GM12872 (cell line): ENCODE measurements around the gene SFSWAP.

ENCODE experiments used
- CTCF ChIP-seq: IDR thresholded peaks from 3 replicates; pipeline ENCODE4 v1.5.1; 2011; ENCODE audit warnings: low read depth, mild to moderate bottlenecking, low read length, moderate library complexity; ENCODE audit not compliant: insufficient read depth

The SFSWAP gene

GRCh38 chr12:131827961-131828534, 117.2 kb downstream of the SFSWAP start, which contains the start of gene MMP17:
TSS of gene MMP17 (plus strand) at chr12:131828393. CDS start at chr12:131828495, 102 bp downstream.
- TF ChIP-seq CTCF = no peak

- TF ChIP-seq CTCF = no peak
Measured at GRCh38 chr12:131828671-131829355, 117.9 kb downstream of the SFSWAP start.

GRCh38 chr12:131829356-131829747, 118.5 kb downstream of the SFSWAP start:
- no peak for TF ChIP-seq CTCF

GRCh38 chr12:131829791-131830334, 119.0 kb downstream of the SFSWAP start:
- no peak for TF ChIP-seq CTCF

GRCh38 chr12:131830335-131830913, 119.5 kb downstream of the SFSWAP start:
- TF ChIP-seq CTCF = peak; percentile 48

GRCh38 chr12:131830914-131831571, 120.2 kb downstream of the SFSWAP start:
- TF ChIP-seq CTCF = no peak

- TF ChIP-seq CTCF = no peak
Measured at GRCh38 chr12:131831635-131832041, 120.7 kb downstream of the SFSWAP start.
